Fibroblast of skin of back (primary cell): ENCODE data around the gene ERMN.

Experiments
- DNase-seq: peaks from one replicate; pipeline ENCODE4 v3.0.0-alpha.2; 2013

The ERMN gene

DNA sequence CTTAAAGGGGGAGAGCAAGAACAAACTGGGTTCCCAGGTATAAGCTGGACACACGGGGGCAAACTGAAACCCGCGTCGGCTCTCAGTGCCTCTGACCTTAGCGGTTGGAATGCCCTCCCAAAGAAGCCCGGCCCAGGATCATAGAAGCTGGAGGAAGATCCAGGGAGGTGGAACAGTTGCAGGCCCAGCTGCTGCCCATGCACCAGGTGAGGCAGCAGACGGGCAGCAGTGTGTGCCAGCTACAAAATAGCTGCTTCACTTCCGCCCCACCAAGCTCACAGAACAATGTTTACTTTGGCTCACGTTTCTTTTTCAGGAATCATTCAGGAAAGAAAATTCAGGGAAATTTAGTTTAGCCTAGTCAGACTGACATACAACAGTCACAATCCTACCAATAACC, 3.9 kb upstream of the ERMN start:
- DNase-seq = no peak

DNA sequence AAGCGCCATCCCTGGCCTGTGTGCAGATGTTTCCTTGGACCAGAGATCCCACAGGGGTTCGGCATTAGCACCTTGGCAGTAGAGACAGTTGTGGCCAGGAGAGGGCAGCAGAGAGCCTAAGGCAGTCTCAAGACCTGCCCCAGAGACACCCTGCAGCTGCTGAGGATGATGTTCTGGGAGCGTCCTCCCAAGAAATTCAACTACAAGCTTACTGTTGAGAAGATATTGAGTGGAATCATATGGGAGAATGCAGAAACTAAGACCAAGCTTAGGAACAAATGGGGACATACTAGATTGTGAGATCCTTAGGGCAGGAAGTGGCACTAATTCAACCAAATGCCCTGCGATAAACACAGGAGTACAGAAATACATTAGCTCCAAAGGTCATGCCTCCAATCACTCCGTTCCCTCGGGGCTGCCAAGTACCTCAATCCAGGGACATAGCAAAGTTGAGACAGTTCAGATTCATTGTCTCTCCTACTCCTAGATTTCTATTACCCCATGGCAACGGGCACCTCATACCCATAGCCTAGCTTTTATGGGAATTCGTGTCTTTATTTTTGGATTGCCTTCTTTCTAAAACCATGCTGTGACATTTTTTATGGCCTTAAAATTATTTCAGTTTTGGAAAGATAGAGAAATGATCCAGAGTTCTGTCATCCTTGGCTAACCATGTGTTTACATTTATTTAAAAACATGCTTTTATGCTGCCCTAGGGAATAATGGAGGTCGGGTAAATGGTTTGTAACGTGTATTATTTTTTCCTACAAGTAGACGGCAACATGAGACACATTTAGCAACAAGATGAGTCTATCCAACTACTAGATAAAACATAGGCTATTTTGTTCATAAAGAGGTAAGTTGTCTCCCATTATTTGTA, 2.2 kb upstream of the ERMN start:
- DNase-seq = peak; percentile 64

DNA sequence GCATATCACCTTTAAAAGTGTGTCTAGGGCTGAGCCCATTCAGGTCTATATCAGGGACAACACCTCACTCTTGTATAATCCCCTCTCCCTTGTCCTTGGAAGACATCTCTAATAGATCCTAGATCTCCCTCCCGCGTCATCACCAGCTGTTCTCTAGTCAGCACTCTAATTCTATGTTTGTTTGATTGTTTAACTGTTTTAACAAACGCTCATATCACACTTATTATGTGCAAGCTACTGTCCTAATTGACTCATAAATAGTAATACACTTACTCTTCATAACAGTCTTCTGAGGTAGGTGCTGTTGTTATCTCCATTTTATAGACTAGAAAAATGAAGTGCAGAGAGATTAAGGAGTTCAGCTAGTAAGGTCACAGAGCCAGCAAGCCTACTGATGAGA, 1.6 kb upstream of the ERMN start:
- no peak for DNase-seq

DNA sequence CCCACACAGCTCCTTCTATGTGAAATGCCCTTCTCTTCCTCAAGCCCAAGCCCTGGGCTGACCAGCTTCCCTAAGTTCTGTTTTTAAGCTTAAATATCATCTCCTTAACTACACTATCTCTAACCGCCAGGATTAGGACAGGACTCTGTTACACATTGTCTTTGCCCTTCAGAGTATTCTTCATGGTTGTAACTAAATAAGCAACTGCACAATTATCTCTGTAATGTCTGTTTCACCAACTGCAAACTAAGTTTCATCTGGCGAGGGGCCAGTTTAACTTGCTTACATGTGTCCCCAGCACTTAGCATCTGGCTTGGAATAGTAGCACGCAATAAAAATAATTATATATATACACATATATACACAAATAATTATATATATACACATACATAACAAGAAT, 1.1 kb upstream of the ERMN start:
- DNase-seq = no peak

- no peak for DNase-seq
Measured at GRCh38 chr2:157324331-157324843, 1.2 kb downstream of the ERMN start.

DNA sequence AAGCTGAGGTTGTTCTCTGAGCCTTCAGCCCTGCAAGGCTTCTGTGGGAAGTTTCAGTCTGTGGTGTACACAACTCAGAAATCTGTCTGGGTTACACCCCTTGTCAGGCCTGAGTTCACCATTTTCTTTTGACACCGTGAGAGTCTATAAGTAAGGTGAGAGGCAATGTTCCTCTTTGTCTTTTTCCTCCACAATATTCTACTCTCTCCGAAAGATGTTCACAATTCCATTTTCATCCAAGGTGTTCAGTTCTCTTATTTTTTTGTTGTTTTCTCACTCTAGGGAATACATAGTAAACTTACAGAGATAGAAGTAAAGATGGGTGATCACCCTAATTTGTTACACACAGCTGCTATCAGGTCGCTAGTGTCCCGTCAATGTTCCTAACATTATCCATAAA, 3.2 kb downstream of the ERMN start:
- no peak for DNase-seq

DNA sequence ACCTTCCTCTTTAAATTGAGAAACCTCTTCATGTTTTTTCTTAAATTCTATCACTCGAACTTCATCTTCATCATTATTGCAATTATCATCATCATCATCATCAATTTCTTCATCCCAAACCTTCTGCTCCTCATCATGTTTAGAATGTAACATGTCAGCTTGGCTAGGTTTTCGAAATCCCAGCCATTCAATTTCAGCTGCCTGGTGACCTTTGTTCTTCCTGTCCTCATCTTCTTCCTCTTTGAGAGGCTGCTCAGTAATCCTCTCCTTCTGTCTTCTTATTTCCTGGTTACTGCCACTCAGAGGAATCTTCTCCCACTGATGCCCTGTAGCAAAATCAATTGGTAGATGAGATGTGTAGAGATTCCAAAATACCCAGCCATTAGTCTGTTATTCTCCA, 4.2 kb downstream of the ERMN start:
- no peak for DNase-seq

DNA sequence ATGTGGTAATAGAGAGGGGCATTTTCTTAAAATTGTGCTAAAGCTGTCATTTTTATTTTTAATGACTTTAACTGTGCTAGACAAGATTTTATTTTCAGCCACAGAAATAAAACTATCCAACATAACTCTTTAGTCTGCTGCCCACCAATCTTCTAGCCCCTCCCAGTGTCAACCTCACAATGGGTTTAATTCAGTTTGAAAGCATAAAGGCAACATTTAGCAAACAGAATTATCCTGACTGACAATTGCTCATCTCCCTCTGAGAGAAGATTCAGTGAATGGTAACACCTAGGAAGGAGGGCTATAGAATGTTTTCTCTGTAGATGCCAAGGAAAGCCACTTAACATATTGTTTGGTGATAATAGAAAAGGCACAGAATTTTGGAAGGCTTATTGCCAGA, 5.2 kb downstream of the ERMN start:
- no peak for DNase-seq

DNA sequence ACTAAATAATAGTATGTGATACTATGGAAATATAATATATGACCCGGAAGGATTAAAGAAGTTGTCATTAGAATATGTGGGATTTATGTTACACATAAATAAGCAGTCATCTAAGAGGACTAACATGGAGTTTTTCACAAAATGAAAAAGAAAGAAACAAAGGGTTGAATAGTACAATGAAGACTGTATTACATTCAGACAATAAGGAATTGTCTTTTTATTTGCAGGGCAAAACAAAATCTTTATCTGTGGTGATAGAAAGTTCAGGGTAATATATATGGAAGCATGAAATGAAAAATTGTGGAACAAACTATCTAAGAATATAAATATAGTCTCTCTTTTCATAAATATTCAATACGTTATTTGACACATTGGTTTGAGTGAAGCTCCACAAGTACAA, 5.8 kb downstream of the ERMN start:
- no peak for DNase-seq

DNA sequence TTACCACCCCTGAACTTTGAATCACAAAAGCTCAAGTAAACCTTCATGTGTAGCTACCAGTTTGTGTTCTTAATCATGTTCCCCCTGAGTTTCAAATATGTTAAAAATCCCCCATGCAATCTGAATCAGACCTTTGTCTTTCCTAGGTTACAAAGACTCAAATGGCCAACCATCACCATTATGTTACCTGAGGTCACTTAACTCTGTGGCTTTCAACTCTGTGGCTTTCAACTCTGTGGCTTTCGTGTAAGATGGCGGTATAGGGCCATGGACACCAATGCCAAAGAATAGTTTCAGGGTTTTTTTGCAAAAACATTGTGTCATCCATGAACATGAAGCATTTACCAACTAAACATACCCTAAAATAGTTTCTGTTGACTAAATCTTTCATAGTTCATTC, 6.7 kb downstream of the ERMN start:
- DNase-seq = no peak

DNA sequence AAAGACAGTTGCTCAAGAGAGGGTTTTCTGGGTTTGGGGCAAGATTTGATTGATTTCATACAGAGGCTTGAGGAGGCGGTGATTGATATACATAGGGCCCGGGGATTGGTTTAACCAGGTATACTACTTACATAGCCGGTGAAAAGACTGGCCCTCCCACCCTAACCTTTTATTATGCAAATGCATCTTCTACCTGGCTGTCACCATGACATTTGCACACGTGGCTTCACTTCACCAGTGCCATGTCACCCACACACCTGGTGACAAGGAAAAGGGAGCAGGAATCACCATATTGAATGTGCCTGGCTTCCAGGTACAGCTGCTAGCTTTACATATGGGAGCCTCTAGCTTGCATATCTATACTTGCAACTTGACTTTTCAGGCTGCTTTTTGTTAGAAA, 9.7 kb downstream of the ERMN start:
- DNase-seq = no peak

- DNase-seq = peak; percentile 68
Measured at GRCh38 chr2:157312866-157313486, 12.6 kb downstream of the ERMN start.

- no peak for DNase-seq
Measured at GRCh38 chr2:157311706-157312105, 13.9 kb downstream of the ERMN start.

DNA sequence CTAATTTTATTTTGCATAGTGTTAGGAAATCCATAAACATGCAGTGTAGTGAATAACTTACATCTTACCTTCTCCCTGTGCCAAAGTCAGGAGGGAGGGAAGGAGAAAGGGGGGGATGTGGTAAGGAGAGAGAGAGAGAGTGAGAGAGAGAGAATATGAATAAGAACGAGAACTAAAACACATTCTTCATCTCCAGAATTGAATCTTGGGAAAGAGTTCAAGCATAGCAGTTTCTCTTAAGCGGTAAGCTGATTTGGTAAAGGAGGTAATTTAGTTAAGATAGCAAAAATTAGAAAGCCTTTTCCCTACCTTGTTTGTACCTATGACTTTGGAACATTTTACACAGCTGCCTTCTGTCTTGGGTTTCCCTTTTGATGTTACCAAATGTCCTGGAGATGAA, 15.7 kb downstream of the ERMN start:
- no peak for DNase-seq

DNA sequence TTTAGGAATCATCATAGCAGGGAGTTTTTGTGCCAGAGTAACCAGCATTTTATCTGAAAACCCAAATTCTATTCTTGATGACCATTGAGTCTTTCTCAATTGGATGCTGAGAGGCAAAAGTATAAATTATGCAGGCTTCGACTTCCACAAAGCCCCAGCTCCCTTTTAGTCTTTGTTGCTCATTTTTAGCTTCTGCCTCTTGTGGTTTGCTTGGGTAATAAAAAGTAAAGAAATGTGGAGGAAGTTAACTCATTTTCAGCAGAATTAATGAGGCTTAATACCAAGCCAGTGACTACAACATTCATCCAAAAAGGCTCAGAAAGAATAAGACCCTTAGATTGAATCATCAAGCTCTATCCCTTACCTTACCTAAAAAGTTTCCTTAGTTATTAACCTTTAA, 18.6 kb downstream of the ERMN start:
- no peak for DNase-seq

GRCh38 chr2:157305723-157306110, 19.9 kb downstream of the ERMN start:
- DNase-seq = no peak

- DNase-seq = peak; percentile 73
Measured at GRCh38 chr2:157304811-157305722, 20.6 kb downstream of the ERMN start.

- no peak for DNase-seq
Measured at GRCh38 chr2:157303612-157304011, 22.0 kb downstream of the ERMN start.

- peak; percentile 66 for DNase-seq
Measured at GRCh38 chr2:157302492-157303099, 23.0 kb downstream of the ERMN start.

DNA sequence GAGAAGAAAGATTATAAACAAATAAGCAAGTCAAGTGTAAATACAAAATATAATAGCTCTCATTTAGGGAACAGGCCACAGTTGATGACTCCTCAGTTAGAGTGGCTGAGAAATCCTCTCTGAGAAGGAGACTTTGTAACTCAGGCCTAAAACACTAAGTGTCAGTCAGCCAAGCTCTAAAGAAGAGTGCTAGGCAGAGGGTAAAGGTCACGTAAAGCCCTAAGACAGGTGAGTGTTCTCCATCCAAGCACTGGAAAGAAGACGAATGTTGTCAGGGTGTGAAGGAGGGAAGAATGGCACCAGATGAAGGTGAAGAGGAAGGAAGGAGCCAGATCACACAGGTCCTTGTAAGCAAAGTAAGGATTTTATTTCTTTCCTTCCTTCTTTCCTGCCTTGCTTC, 24.3 kb downstream of the ERMN start:
- DNase-seq = no peak

DNA sequence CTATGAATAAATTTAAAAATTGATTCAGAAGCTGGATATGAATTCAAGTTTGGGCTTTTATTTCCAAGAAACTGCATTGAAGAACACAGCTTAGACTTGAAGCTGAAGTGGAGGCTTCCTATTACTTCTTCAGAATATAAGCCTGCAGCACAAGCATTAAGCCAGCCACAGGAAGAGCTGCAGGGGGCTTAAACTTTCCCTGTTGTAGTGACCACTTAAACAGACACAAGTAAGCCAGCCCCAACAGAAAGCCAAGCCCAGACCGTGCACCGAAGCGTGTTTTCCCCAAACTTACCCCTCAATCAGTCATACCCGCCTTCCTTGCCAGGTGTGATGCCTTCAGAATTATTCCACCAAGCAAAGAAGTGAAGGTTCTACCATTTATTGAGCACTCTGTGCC, 28.7 kb downstream of the ERMN start:
- DNase-seq = no peak

GRCh38 chr2:157296490-157296889, 29.1 kb downstream of the ERMN start:
- DNase-seq = no peak

GRCh38 chr2:157292853-157293252, 32.8 kb downstream of the ERMN start:
- no peak for DNase-seq
